ENCODE data around the gene ZNF292.
A peak's percentile ranks its signal among the peaks of the same experiment; 100 is the strongest.
"Not testable (repeated sequence)": the region's sequence is repeated elsewhere in the genome, so short reads cannot be mapped to it uniquely, and the experiment has no call there.

The ZNF292 gene

DNA sequence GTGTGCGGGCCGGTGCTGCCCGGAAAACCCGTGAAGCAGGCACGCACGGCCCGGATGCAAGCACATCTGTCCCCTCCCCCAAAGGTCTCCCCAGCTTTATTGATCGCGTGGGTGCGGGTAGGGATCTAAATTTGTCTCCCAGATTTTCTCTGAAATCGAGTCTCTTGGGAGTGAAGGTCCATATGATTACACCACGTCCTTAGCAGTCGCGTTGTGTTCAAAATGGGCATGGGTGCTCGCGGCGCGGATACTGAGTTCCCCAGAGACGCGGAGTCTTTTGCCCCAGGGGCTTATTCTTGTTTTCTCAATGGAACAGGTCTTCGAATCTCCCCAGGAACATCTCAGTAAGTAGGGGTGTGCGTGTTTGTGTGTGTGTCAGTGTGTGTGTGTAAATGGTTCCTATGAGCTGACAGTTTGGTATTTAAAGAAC lies 2.8 kb upstream of the ZNF292 start:
- H3K9me3 ChIP-seq (ENCODE audit: insufficient read depth, low read length, severe bottlenecking), result no peaks in the 10 kb centered on the region
- no peak overlapping the region for H3K9ac ChIP-seq (ENCODE audit: low read depth, low read length)
- peaks cover 12% of the 10 kb centered on the region for H4K20me1 ChIP-seq (ENCODE audit: insufficient read depth, low read length)
- H3K4me3 ChIP-seq (ENCODE audit: low read depth in 1 of 2, low read length in 2 of 2), result no peak overlapping the region
- no peak overlapping the region for H3K27ac ChIP-seq (ENCODE audit: low read length)
- DNase-seq (no peak), ATAC-seq (ENCODE audit: insufficient read depth, low read depth) (no peak)
- TF ChIP-seq, protein P1, sequence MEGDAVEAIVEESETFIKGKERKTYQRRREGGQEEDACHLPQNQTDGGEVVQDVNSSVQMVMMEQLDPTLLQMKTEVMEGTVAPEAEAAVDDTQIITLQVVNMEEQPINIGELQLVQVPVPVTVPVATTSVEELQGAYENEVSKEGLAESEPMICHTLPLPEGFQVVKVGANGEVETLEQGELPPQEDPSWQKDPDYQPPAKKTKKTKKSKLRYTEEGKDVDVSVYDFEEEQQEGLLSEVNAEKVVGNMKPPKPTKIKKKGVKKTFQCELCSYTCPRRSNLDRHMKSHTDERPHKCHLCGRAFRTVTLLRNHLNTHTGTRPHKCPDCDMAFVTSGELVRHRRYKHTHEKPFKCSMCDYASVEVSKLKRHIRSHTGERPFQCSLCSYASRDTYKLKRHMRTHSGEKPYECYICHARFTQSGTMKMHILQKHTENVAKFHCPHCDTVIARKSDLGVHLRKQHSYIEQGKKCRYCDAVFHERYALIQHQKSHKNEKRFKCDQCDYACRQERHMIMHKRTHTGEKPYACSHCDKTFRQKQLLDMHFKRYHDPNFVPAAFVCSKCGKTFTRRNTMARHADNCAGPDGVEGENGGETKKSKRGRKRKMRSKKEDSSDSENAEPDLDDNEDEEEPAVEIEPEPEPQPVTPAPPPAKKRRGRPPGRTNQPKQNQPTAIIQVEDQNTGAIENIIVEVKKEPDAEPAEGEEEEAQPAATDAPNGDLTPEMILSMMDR (IDR thresholded peaks at IDR 0.05; ENCODE audit: borderline replicate concordance, extremely low read depth, low read length, poor library complexity, severe bottlenecking), result no peak
- TF ChIP-seq EZH2 (IDR thresholded peaks at IDR 0.05; ENCODE audit: borderline replicate concordance, low read depth, low read length, severe bottlenecking), result no peak
- H3K79me2 ChIP-seq (ENCODE audit: insufficient read depth, low read length), result peaks cover 38% of the 10 kb centered on the region
- H3K4me2 ChIP-seq (ENCODE audit: insufficient read depth, low read length), result no peak overlapping the region
- peaks cover under 1% of the 10 kb centered on the region; the same call in 1 of the 2 replicates for H3K36me3 ChIP-seq (ENCODE audit: insufficient read depth, low read length)
- no peak overlapping the region for H2AFZ ChIP-seq (ENCODE audit: low read depth, low read length)
- peaks cover 26% of the 10 kb centered on the region for H3K4me1 ChIP-seq (ENCODE audit: insufficient read depth, low read length)
- H3K27me3 ChIP-seq (ENCODE audit: insufficient read depth, low read length, poor library complexity), result peaks cover 7% of the 10 kb centered on the region

DNA sequence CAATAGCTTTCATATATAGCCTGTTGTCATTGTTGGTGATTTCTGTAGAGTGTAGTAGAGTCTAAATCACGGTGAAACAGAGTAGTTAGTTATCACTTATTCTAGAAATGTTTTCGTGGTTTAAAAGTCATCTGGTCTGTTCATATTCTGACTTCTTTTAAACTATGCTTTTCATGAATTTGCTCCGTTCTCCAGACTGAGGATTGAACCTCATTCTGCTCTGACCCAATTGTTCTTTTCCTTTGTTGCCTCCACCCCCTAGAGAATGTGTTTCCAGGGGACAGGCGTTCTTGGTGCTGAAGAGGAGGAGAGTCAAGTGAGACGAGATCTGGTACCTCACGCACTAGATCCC lies 748 bp upstream of the ZNF292 start:
- DNase-seq, result no peak
- no peak for ATAC-seq (ENCODE audit: insufficient read depth, low read depth)

DNA sequence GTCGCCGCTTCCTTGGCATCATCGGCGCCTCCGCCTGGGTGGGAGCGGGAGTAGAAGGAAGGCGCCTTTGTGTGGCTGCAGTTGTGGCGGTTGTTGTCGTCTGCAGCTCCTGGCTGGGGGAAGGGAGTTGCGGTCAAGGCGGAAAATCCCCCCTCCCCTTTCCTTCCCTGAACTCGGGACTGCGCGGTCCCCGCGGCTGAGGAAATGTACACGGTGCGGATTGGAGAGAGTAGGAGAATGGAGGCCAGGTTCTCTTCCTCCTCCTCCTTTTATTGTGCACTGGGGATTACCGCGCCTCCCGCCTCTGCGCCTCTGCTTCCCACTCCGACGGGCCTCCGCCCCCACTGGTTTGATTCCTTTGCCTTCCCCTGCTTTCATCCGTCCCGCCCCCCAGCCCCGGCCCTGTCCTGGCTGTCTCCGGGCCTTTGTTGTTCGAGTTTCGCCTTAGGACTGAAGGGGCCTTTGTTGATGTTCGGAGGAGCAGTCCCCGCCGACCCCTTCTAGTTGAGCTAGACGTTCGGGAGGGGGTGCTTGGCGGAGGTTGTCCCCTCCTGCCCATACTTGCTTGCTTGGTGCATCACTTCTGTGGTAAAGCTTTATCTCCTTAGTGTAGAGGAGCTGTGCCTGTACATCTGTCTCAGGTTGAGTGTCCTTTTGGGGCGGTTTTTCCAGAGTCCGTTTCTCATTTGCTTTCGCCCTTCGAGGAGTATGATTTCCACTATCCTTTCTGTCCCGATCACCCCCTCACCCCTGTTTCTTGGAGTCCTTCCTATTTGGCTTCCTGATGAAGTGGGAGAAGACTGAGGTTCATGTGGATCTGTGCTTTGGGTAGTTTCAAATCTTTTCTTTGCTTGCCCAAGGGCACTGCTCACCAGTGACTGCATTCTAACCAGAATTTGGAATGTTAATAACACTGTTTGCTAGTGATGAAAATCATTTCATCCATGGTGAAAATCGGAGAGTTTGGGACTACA lies 764 bp downstream of the ZNF292 start:
- Histone ChIP-seq H3K4me3 (ENCODE audit: low read depth in 1 of 2, low read length in 2 of 2) (peak overlapping the region; percentile 57 to 83), H2AFZ (ENCODE audit: low read depth, low read length) (peak overlapping the region; percentile 99), H3K4me1 (ENCODE audit: insufficient read depth, low read length) (peaks cover 42% of the 10 kb centered on the region), H3K27ac (ENCODE audit: low read length) (peak overlapping the region; percentile 99), H3K9ac (ENCODE audit: low read depth, low read length) (peak overlapping the region; percentile 79), H3K4me2 (ENCODE audit: insufficient read depth, low read length) (peak overlapping the region; percentile 75), H4K20me1 (ENCODE audit: insufficient read depth, low read length) (peaks cover 45% of the 10 kb centered on the region), H3K36me3 (ENCODE audit: insufficient read depth, low read length) (peaks cover 9% of the 10 kb centered on the region; the same call in 1 of the 2 replicates), H3K79me2 (ENCODE audit: insufficient read depth, low read length) (peaks cover 73% of the 10 kb centered on the region), H3K27me3 (ENCODE audit: insufficient read depth, low read length, poor library complexity) (no peaks in the 10 kb centered on the region), H3K9me3 (ENCODE audit: insufficient read depth, low read length, severe bottlenecking) (no peaks in the 10 kb centered on the region)
- ATAC-seq (ENCODE audit: insufficient read depth, low read depth) (peak; percentile 43), DNase-seq (peak; percentile 71)
- no peak for TF ChIP-seq EZH2 (IDR thresholded peaks at IDR 0.05; ENCODE audit: borderline replicate concordance, low read depth, low read length, severe bottlenecking)
- TF ChIP-seq, protein P1 (IDR thresholded peaks at IDR 0.05; ENCODE audit: borderline replicate concordance, extremely low read depth, low read length, poor library complexity, severe bottlenecking), result peak; percentile 1

More for the DNA sequence above, 748 bp upstream of the ZNF292 start:
- Histone ChIP-seq H3K9me3 (ENCODE audit: insufficient read depth, low read length, severe bottlenecking) (no peaks in the 10 kb centered on the region), H3K27ac (ENCODE audit: low read length) (peak overlapping the region; percentile 99), H3K4me2 (ENCODE audit: insufficient read depth, low read length) (peak overlapping the region; percentile 75), H3K9ac (ENCODE audit: low read depth, low read length) (peak overlapping the region; percentile 79), H3K4me1 (ENCODE audit: insufficient read depth, low read length) (peaks cover 42% of the 10 kb centered on the region), H3K79me2 (ENCODE audit: insufficient read depth, low read length) (peaks cover 58% of the 10 kb centered on the region), H4K20me1 (ENCODE audit: insufficient read depth, low read length) (peaks cover 31% of the 10 kb centered on the region), H3K27me3 (ENCODE audit: insufficient read depth, low read length, poor library complexity) (no peaks in the 10 kb centered on the region), H3K4me3 (ENCODE audit: low read depth in 1 of 2, low read length in 2 of 2) (peak overlapping the region; percentile 57 to 83), H2AFZ (ENCODE audit: low read depth, low read length) (peak overlapping the region; percentile 99), H3K36me3 (ENCODE audit: insufficient read depth, low read length) (peaks cover 9% of the 10 kb centered on the region; the same call in 1 of the 2 replicates)
- TF ChIP-seq, protein P1 (IDR thresholded peaks at IDR 0.05; ENCODE audit: borderline replicate concordance, extremely low read depth, low read length, poor library complexity, severe bottlenecking), result no peak
- no peak for TF ChIP-seq EZH2 (IDR thresholded peaks at IDR 0.05; ENCODE audit: borderline replicate concordance, low read depth, low read length, severe bottlenecking)

DNA sequence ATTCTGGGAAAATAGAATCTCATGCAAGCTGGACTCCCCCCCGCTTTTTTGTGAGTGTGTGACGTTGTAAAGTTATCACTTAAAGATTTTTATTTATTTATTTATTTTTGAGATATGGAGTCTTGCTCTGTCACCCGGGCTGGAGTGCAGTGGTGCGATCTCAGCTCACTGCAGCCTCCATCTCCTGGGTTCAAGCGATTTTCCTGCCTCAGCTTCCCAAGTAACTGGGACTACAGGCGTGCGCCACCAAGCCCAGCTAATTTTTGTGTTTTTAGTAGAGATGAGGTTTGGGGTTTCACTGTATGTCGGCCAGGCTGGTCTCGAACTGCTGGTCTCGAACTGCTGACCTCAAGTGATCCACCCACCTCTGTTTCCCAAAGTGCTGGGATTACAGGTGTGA lies 2.2 kb downstream of the ZNF292 start:
- not testable (repeated sequence) for H3K36me3 ChIP-seq (ENCODE audit: insufficient read depth, low read length); H3K9ac ChIP-seq (ENCODE audit: low read depth, low read length); H3K27ac ChIP-seq (ENCODE audit: low read length); H3K27me3 ChIP-seq (ENCODE audit: insufficient read depth, low read length, poor library complexity); DNase-seq; H3K9me3 ChIP-seq (ENCODE audit: insufficient read depth, low read length, severe bottlenecking); H2AFZ ChIP-seq (ENCODE audit: low read depth, low read length); ATAC-seq (ENCODE audit: insufficient read depth, low read depth)
- peaks cover 46% of the 10 kb centered on the region for H3K4me1 ChIP-seq (ENCODE audit: insufficient read depth, low read length)
- H3K4me3 ChIP-seq (ENCODE audit: low read depth in 1 of 2, low read length in 2 of 2), result peak overlapping the region in 1 of 2 experiments; percentile 83; a peak in 1 of 4 replicates
- peak overlapping the region; percentile 75 for H3K4me2 ChIP-seq (ENCODE audit: insufficient read depth, low read length)
- peaks cover 56% of the 10 kb centered on the region for H4K20me1 ChIP-seq (ENCODE audit: insufficient read depth, low read length)
- H3K79me2 ChIP-seq (ENCODE audit: insufficient read depth, low read length), result peaks cover 88% of the 10 kb centered on the region
